Brain microvascular endothelial cell (primary cell): ENCODE data around the gene C6.

Experiments used
- DNase-seq: peaks from one replicate; pipeline ENCODE4 v3.0.0-alpha.2; 2020
- H3K27ac ChIP-seq: fragments of 250-450 bp; sonication (Bioruptor Pico); 2 replicates; pipeline ENCODE4 v1.5.1; 2020; ENCODE audit warnings: mild to moderate bottlenecking, moderate library complexity
- H3K27me3 ChIP-seq: fragments of 250-450 bp; sonication (Bioruptor Pico); replicated peaks from 2 replicates; pipeline ENCODE4 v1.5.1; 2020; ENCODE audit warnings: mild to moderate bottlenecking
- H3K36me3 ChIP-seq: fragments of 250-450 bp; sonication (Bioruptor Pico); replicated peaks from 2 replicates; pipeline ENCODE4 v1.5.1; 2020; ENCODE audit warnings: mild to moderate bottlenecking
- H3K4me3 ChIP-seq: 2 replicates; pipeline ENCODE4 v1.5.1; 2011; ENCODE audit warnings: low read depth, mild to moderate bottlenecking, control low read depth, low read length, moderate library complexity
- in situ Hi-C: cut with HindIII; loops from 2 replicates; pipeline ENCODE4 v1.10.0; 2017; ENCODE audit warnings: low sequenced_read_pairs, low pct_ligation_motif_present
- TF ChIP-seq, protein P1 (sequence below): IDR thresholded peaks from 2 replicates; pipeline ENCODE4 v1.5.1; 2011; ENCODE audit warnings: low read depth, mild to moderate bottlenecking, moderate library complexity, low read length, control low read depth, inconsistent platforms; ENCODE audit errors: missing control alignments

C6 gene

DNA sequence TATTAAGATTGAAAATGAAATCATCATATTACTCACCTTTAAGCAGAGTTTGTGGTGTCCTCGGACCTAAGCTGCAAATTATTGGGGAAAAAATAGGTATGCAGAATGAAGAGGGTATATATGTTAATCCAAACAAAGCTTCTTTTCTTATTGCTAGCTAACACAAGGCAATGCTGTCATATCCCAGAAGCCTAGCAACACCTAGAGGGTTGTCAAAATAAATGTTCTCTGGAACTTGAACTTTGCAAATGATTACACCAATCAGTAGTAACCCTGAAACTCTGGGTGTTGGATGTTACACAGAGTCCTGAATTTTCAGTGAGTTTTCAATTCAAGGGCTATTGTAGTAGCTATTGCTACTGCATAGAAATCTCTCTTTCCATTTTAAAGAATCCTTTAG is at the start of gene C6:
TSS of gene C6 (minus strand) at position 193 of the 400 bp plus-strand sequence. CDS start 10,302 bp downstream, outside the sequence.
- no peak within 1 kb of the TSS for H3K27ac ChIP-seq

DNA sequence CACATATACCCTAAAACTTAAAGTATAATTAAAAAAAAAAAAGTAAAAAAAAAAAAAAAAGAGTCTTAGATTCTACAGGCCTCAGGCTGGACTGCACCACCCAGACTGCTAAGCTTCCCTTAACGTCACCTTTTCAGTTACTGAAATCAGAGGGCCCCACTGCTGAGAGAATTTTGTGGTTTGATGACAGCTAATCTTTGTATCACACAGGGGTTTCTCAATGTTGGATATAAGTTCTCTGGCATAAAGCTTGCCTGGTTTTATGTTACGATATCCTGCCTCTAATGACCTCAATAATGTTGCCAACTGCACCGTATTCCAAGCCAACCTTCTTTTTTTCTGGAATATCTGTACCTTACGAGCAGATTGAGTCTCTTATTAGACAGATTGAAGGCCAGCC is 43.1 kb upstream of the C6 start:
- in situ Hi-C loops = no loop called here
- TF ChIP-seq, protein P1, sequence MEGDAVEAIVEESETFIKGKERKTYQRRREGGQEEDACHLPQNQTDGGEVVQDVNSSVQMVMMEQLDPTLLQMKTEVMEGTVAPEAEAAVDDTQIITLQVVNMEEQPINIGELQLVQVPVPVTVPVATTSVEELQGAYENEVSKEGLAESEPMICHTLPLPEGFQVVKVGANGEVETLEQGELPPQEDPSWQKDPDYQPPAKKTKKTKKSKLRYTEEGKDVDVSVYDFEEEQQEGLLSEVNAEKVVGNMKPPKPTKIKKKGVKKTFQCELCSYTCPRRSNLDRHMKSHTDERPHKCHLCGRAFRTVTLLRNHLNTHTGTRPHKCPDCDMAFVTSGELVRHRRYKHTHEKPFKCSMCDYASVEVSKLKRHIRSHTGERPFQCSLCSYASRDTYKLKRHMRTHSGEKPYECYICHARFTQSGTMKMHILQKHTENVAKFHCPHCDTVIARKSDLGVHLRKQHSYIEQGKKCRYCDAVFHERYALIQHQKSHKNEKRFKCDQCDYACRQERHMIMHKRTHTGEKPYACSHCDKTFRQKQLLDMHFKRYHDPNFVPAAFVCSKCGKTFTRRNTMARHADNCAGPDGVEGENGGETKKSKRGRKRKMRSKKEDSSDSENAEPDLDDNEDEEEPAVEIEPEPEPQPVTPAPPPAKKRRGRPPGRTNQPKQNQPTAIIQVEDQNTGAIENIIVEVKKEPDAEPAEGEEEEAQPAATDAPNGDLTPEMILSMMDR = no peak
- H3K36me3 ChIP-seq = no peaks in the 10 kb centered on the region
- H3K27ac ChIP-seq = no peak overlapping the region
- no peak overlapping the region for H3K4me3 ChIP-seq
- no peaks in the 10 kb centered on the region for H3K27me3 ChIP-seq
- no peak for DNase-seq

More for the DNA sequence above, at the start of gene C6:
- Histone ChIP-seq H3K27me3 (no peaks in the 10 kb centered on the region), H3K36me3 (no peaks in the 10 kb centered on the region), H3K4me3 (no peak within 1 kb of the TSS)
- in situ Hi-C loops = no loop called here
- TF ChIP-seq, protein P1 = no peak
- no peak for DNase-seq

DNA sequence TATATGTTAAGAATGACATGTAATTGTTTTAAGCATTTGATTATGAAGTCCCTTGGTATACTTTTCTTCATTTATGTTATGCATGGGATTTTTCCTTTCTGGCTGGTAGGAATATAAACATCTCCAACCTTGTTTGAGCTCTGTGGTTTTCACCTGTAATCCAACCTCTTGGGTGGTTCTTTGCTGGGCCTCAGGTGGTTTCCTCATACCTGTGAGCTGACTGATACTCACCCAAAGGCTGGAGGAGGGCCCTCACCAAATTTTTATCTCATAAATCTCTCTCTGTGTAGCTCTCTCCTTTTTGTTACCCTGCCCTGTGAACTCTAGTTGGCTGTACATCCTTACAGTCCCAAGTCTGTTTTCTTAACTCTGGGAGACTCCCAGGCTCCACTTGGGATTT is 39.8 kb upstream of the C6 start:
- TF ChIP-seq, protein P1 = no peak
- no peaks in the 10 kb centered on the region for H3K36me3 ChIP-seq
- H3K4me3 ChIP-seq = no peak overlapping the region
- no peak for DNase-seq
- no peak overlapping the region for H3K27ac ChIP-seq
- in situ Hi-C loops = no loop called here
- H3K27me3 ChIP-seq = no peaks in the 10 kb centered on the region

DNA sequence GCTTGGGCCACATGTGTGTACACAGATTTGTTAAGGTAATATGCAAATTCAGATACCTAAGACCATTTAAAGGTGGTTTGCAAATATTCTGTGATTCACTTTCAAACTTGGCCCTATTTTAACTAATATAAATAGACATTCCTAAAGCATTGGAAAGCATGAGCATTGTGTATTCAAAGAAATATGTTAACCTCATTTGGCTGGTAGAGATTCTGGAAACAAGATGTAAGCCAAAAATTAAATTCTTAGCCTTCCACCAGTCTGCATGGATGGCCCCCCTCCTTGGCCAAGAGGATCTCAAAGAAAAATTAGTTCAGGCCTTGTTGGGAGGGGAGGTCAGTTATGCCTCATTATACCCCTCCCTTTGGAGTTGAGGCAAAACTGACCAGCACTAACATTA is 38.7 kb upstream of the C6 start:
- Histone ChIP-seq H3K4me3 (no peak overlapping the region), H3K36me3 (no peaks in the 10 kb centered on the region), H3K27ac (no peak overlapping the region), H3K27me3 (no peaks in the 10 kb centered on the region)
- DNase-seq = no peak
- in situ Hi-C loops = no loop called here
- TF ChIP-seq, protein P1 = no peak

DNA sequence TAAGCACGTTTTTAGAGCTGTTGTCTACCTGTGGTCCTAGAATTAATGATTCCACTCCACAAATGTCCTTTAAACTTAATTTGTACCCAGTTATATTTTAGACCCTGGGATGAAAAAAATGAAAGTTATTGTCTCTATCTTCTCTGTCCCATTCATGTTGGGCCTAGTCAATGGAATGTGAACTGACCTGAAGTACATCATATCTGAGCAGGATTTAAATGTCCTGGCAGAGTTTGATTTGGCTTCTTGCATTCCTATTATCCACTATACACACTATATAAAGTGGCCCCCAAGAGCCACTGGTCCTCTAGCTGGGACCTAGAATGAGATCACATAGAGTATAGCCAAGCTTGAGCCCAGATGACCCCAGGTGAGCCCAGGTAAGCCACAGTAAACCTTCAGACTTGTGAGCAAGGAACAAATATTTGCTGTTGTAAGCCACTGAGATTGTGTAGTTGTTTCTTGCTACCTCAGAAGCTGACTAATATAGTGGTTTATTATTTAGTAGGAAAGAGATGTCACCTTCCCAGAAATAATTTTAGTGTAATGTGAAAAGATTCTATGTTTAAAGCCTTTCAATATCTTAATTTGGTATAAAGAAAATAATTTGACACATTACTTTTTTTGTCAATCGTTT is 37.1 kb upstream of the C6 start:
- no peak for DNase-seq
- in situ Hi-C loops = no loop called here
- TF ChIP-seq, protein P1 = no peak

DNA sequence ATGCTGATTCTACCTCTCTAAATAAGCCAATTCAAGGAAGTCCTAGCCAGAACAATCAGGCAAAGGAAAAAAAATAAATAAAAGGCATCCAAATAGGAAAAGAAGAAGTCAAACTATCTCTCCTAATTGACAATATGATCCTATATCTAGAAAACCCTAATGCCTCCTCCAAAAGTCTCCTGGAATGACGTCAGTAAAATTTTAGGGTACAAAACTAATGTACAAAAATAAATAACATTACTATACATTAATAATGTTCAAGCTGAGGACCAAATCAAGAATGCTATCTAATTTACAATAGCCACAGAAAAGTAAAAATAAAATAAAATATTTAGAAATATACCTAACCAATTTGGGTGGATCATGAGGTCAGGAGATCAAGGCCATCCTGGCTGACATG is 33.8 kb upstream of the C6 start:
- Histone ChIP-seq H3K27me3 (no peaks in the 10 kb centered on the region), H3K36me3 (no peaks in the 10 kb centered on the region), H3K27ac (no peak overlapping the region), H3K4me3 (no peak overlapping the region)
- TF ChIP-seq, protein P1 = no peak
- no peak for DNase-seq
- in situ Hi-C loops = no loop called here

More for the DNA sequence above, 37.1 kb upstream of the C6 start:
- no peak overlapping the region for H3K27ac ChIP-seq
- H3K4me3 ChIP-seq = no peak overlapping the region
- H3K27me3 ChIP-seq = no peaks in the 10 kb centered on the region
- H3K36me3 ChIP-seq = no peaks in the 10 kb centered on the region
